GM21825 (cell line): ENCODE measurements around the gene FOLR2.

Experiments used
- ATAC-seq: cut with Tn5 transposase; IDR thresholded peaks from one replicate; pipeline ENCODE4 v1.9.1; 2021; ENCODE audit warnings: mild to moderate bottlenecking, moderate library complexity; ENCODE audit not compliant: unreplicated experiment

FOLR2 gene

DNA sequence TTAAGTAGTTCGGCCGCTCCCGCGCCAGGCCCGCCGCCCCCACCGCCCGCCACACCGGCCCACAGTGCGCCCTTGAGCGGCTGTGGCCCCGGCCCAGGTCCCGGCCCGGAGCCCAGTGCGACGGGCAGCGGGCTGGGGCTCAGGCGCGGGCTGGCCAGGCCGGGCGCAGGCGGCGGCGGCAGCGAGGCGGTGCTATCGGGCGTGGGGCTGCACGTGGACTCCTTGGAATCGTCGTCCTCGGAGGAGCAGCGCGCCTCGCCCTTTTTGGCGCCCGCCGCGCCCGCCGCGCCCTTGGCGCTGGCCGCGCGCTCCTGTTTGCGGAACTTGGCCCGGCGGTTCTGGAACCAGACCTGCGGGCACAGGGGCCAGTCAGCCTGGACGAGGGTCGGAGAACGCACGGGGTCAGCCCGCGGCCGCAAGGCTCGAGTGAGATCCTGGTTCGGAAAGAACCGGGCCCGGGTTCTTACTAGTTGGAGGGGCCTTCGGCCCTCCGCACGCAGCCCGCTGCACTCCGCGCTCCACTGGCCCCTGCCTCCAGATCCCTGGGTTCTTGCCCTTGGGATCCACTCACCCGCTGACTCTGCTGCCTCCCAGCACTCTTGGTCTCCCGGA, 23.4 kb downstream of the FOLR2 start:
- ATAC-seq: no peak

DNA sequence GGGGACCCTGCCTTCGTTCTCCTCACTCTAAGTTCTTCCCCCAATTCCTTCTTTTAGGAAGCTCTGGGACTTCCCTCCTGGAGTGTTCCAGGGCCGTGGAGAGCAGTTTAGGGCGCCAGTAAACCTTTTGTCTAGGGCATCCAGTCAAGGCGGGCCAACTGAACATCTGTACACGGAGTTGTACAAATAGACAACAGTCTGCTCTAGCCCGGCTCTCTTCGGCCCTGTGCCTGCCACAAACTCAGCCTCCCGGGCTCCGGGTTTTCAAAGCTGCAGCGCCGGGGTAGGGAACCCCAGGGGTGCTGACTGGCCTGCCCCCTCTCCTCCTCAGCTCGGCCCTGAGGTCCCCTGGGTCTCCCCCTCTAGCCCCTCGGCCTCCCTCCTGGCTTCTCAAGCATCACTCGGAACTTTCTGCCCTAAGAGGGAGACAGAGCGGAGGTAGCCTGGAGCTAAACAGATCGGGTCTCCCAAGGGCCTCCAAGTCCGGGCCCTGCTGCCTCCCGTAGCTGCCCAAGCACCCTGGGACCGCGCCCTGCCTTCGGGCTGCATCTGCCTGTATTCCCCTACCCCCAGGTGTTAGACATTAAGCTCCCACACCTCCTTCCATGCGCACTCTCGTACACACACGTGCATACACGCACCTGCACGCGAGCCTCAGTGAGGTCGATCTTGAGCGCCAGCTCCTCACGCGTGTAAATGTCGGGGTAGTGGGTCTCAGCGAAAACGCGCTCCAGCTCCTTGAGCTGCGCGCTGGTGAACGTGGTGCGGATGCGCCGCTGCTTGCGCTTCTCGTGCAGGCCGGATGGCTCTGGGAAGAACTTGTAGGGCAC, 24.1 kb downstream of the FOLR2 start:
- ATAC-seq: no peak

DNA sequence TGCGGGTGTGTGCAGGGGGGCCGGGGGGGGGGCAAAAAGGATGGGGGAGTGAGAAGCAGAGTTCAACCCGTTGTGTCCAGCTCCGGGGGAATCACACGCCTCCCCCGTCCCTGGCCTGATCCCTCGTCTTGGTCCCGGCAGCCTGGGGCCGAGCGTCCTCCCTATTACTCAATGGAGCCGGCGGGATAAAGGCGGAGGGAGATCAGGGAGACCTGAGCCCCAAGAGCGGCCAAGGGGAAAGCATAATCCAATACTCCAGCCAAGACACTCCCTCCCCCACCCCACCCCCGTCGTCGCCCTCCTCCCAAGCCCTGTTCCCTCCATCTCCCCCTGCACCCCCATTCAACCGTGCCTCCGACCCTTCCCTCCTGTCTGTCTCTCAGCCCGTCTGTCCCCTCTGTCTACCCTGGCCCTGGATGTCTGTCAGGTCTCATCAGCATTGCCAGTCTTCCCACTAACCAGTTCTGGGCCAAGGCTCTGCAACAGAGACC, 24.7 kb downstream of the FOLR2 start:
- ATAC-seq: no peak

DNA sequence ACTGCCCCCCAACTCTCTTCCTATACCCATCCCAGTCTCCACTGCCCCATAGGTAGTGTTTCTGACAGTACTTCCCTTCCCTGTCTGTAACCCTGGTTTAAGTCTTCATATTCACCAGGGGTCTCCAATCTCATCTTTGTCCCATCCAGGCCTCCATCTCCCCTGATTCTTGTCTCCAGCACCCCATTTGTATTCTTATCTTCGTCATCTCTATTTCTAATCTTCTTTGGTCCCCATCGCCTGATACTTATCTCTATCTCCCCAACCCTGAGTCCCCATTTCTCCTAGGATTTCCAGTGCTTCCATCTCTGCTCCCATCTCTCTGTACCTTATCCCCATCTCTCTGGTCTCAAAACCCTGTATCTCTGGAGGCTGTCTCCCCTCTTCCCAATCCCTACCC, 25.5 kb downstream of the FOLR2 start:
- ATAC-seq: no peak

DNA sequence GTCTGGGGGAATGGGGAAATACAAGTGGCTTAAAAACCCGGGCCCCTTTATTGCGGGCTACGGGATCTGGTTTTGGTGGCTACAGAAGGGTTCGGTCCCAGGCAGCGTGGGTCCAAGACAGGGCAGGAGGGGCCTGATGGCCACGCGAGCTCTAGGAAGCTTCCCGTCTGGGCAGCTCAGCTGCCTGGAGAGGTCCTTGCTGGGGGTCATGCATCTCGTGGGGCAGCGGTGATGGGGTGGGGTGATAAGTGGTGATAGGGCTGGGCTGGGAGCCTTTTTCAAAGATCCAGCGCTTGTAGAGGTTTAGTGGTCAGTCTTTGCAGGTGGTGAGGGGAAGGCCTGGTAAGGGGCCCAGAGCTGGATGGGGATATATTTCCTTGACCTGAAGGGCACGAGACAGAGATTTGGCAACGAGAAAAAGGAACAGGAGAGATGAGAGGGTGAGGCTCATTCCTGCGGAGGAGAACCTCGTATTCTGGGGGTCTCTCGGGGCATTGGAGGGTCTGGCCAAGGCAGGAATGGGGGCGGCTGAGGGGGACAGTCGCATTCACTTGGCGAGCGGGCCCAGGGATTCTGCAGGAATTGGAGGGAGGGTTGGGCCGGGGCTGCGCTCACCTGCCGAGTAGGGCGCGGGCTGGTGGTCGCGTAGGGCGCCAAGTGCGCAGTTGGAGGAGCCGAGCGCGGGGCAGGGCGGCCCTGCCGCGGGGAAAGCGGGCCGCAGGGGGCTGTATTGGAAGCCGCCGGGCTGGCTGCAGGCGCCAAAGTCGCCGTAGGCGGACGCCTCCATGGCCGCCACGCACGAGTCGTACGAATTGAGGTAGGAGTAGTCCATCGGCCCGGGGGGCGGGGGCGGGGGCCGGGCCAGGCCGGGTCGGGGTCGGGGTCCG, 26.8 kb downstream of the FOLR2 start:
- ATAC-seq: no peak

DNA sequence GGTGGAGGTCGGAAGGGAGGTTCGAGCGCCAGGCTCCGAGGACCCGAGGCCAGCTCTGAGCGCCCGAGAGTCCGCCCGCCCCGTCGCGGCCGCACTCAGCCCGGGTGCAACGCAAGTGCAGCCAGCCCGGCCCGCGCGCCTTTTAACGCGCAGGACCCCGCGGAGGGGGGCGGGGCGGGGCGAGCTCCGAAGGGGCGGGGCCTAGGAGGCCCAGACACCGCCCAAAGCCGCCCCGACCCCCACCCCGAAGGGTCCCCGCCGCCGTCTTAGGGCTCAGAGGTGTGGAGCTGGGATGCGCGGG, 27.4 kb downstream of the FOLR2 start, which contains the start of gene PHOX2A:
PHOX2A (minus strand) TSS at position 117 of the 301 bp plus-strand sequence. CDS start 172 bp downstream, outside the sequence.
- ATAC-seq: no peak

DNA sequence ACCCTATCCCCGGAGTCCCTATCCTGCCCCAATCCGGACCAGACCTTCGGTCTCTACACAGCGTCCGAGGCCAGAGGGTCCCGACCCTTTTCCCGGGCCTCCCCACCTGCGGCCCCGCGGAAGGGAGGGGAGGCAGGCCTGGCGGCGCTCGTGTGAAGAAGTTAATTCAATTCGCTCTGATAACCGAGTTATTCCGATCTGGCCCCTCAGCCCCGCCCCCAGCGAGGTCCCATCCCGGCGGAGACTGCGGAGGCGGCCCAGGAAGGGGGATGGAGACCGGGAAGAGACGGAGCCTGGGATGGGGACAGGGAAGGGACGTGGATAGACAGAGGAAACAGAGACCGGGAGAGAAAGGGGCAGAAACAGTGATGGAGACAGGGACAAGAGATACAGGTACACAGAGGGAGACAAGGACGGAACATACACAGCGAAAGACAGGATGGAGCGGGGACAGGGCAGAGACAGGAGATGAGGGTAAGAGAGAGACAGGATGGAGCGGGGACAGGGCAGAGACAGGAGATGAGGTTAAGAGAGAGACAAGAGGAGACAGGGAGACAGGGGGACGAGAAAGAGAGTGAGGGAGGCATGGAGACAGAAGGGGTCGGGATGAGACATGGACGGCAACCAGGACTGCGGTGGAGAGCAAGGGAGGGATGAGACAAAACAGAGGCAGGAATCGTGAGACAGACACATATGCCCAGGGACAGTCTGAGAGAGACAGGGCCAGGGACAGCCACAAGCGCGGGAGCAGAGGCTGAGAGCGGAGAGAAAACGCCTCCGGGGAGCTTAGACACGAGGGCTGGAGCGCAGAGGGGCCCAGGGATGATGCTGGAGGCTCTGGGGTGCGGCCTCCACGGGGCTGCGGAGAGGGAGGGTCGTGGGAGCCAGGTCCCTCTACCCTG, 28.0 kb downstream of the FOLR2 start:
- ATAC-seq: no peak

DNA sequence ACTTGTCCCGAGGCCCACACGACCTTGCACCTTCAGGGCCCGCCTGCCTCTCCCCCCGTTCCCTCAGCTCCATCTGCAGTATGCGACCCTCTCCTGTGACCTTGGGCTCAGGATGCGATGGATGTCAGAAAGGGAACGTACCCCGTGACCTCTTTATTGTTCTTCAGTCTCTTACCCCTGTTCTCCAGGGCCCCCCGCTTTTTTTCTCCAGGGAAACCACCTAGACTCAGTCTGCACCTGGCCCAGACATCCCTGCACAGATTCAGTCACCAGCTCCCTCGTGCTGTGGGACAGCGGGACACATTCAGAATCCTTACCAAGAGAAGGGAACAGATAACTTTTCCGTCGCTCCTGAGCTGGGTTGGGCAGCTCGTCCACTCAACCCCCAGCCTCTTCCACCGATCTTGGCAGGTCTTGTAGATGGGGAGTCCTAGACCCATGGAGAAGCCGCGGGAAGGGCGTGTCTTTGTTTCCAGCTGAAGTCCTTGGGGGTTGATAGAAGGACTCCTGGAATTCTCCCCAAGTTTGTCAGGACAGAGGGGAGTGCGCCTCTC, 28.7 kb downstream of the FOLR2 start:
- no peak for ATAC-seq

DNA sequence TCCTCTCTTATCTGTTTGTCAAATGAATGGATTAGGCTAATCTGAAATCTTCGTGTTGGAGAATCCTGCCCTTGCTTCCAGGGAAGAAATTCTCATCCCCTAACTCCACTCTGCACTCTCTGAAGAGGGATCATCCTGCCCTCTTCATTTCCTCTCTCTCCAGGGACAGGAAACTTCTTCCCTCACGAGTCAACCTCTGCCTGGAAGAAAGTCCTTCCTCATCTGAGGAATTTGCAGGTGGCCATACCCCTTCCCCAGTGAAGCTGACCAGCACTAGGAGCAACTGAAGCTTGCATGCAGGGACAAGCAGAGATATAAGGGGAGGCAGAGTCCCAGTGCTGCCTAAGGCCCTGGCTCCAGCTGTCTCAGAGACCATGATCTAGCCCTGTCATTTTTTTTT, 31.0 kb downstream of the FOLR2 start:
- ATAC-seq: no peak

DNA sequence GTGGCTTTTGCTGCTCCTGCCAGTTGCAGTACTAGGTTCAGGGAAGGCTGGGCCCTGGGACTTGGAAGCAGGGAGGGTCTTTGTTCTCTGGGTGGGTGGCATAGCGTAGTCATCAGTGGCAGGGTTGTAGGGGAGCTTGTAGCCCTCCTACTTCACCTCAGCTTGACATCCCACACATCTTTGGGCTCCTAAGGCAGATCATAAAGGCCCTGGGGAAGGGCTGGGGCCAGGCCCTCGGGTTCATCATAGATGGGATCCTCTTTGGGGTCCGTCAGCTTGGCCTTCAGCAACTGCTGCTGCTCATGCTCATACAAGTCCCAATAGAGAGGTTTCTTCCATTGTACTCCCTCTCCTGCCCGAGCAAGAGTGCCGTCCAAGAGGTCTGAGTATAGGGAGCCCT, 33.4 kb downstream of the FOLR2 start:
- no peak for ATAC-seq

DNA sequence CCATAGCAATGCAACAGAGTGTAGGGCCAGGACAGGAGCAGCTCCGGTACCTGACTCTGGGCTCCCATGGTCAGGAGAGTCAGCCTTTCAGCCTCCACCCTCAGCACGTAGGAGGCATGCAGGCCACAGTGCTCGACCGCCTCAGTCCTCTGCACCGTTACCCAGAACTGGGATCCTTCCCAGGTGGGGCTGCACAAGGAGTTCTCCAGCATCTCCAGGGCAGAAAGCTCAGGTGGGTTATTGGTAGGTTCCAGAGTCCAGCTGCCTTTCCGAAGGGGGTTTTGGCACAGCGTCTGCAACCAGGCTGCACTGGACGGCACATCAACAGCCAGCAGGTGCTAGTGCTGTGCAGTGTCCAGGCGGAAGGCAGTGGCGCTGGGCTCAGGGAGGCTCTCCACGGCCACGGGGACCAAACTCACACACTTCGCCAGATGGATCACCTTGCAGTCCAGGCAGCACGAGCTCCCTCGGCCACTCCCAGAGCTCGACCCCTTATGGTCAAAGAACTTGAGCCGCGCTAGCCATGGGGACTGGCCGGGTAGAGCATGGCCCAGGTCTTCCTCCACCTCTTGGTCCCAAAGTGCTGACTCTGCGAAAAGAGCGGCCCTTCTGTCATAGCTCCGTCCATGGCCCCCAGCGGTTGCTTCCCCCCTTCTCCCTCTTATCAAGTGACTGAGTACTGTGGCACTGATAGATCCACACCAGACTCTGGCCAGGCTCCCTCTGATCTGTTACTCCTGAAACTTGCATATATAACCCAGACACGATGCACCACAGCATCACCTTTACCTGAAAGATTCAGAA, 34.3 kb downstream of the FOLR2 start:
- ATAC-seq: no peak

DNA sequence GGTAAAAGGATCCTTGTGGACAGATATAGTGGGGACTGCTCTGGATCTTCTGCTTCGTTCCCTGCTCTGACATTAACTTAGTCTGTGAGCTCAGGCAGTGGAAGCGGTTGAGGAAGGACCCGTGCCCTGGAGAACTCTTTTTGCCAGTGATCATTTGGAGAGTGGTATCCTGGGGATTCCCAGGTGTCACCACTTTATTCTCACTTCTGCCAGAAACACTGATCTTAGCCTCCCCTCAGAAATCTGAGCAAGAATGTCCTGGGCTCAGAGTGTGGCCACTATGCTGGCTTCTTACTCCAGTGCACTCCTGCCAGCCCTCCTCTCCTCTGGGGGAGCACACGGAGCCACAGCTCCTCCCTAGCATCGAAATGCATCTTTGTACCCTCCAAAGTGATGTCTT, 35.0 kb downstream of the FOLR2 start:
- no peak for ATAC-seq

DNA sequence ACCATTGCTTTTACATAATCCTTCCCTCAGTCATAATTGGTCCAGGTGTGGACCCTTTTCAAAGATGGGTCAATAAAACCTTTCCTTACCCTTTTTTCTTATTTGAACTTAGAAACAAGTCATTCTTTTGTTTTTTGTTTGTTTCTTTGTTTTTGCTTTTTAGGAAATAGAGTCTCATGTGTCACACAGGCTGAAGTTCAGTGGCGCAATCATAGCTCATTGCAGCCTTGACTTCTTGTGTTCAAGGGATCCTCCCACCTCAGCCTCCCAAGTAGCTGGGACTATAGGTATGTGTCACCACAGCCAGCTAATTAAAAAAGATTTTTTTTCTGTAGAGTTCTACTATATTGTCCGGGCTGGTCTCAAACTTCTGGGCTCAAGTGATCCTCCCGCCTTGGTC, 36.8 kb downstream of the FOLR2 start:
- no peak for ATAC-seq

DNA sequence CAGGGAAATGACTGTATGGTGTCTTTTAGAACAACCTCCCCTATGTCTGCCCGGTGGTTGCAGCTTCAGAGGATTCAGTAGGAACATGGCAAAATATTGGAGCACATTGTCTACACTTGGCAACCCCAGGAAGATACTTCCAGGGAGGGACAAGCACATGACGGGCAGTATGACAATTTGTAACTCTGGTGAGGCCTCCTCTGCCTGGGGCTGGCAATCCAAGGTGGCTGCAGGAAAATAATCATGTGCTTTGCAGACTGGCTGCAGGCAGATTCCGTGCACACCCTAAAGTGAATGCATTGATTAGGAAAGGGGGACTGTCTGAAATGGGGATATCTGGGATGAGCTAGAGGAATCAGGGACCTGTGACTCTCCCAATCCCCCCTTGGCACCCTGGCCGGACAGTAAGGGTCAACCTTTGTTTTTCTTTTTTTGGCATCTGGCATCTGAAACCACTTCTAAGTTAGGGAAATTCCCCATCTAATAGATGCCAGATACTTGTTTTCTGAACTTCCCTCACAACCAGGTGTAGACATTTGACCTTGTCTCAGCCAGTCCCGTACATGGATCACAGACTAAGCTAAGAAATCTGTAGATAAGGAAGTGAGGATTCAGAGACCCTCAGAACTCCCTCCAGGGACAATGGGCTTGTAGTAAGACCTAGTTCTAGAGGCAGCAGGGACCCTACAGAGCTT, 37.9 kb downstream of the FOLR2 start:
- no peak for ATAC-seq

DNA sequence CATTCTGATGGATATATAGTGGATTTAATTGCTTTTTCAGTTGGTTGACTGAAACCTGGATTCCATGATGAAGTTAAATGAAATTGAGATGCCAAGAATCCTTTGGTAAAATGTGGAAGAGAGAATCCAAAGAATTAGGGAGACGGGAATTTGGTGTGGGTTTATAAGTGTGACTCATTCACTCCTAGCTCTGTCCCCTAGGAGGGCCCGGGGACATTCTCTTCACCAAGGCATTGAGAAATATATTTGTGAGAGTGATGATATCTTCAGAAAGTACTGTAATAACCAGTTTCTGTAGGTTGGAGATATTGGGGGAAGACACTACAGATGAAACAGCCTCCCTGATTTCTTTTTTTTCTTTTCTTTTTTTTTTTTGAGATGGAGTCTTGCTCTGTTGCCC, 41.0 kb downstream of the FOLR2 start:
- ATAC-seq: no peak

DNA sequence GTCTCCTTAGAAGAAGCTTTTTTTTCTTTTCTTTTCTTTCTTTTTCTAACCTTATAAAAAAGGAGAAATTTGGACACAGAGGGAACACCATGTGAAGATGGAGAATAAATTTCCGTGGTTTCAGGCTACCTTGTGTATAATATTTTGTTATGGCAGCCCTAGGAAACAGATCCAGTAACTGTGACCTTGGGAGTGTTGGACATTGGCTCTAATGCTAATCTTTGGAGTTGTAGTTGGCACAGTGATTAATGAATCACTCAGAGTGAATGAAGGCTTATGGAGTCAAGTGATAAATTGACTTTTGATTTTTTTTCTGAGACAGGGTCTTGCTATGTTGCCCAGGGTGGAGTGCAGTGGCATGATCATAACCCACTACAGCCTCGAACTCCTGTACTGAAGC, 42.9 kb downstream of the FOLR2 start:
- ATAC-seq: no peak

DNA sequence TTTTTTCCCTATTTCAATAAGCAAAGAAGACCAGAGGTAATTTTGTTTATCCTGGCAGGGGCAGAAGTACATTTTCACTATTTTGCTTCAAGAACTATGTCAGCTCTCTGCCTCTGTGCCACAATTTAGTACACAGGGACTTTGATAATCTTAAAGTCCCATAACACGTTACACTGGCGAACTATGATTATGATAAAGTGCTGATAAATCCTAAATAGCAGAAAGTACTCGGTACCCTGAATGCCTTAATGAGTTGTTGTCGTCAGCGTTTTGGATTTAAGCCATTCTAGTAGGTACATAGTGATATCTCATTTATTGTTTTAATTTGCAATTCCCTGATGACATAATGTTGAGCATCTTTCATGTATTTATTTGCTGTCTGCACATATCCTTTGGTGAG, 44.0 kb downstream of the FOLR2 start:
- no peak for ATAC-seq

DNA sequence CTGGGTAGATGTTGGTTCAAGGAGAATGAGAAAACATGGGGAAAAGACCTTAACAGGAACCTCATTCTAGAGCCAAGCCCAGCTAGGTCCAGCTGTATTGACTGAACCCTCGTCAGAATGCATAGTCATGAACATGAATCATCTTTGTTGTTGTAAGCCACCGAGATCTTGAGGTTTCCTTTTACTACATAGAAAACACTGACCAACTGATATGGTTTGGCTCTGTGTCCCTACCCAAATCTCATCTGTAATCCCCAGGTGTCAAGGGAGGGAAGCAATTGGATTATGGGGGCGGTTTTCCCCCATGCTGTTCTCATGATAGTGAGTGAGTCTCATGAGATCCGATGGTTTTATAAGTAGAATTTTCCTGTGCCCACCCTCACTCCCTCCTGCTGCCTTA, 46.8 kb downstream of the FOLR2 start:
- no peak for ATAC-seq

DNA sequence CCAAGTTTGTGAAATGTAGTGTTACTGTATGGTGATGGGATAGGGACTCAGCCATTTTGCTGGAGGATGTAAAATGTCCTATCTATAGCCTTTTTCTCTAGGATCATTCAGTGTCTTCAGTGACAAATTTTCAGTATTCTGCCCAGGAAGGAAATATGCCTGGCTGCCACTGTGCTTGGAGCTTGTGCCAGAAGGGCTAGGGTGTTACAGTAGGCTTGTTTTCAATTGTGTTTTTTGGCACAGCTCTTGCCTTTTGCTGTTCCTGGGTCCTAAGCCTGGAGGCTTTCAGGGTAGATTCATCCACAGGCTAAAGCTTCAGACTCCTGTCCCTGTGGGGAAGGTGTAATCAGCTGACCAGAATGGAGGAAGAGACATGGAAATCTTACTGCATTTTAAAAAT, 49.4 kb downstream of the FOLR2 start:
- no peak for ATAC-seq
